ENCODE measurements around the gene KLHDC10. TPM values are rescaled to one million over a fixed set of nuclear protein-coding genes. Genes with fewer than 3 reads are reported as not detected.

The KLHDC10 gene
- total RNA-seq, 1 experiment from 2014 or later, result 14.4 TPM

DNA sequence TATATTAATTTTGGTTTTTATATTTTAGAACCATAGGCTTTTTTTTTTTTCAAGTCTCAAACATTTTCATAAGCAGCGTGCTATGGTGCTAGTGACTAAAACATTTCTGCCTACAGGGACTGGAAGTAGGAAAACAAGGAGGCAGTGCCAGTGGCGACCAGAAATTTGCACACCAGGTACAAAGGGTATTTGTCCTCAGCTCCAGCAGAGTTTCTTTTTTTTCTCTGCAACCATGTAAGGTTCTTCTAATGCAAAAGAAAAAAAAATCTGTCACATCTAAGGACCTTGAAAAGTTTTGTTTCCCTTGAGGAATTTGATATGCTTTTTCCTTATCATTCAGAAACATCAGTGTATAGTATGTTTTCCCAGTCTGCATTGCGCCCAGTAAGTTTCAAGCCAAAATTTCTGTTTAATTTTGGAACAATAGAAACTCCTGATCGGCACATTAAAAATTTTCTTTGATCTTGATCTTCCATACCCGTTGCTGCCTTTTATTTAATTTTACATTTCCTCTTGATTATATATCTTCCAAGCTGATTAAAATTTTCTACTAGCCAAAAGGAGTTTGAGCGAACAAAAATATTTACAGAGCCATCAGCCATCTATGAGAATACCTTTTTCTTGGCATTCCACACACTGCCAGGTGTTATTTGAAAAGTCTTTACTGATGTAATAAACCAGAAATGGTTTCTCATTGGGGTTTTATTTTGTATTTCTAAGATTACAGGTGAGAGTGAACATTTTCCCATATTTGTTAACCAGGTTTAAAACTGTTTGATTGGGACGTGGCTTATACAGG, 956 bp upstream of the KLHDC10 start:
- DNase-seq (ENCODE audit: low spot score) (no peak), ATAC-seq (no peak)
- H3K36me3 Mint-ChIP-seq, result no peaks in the 10 kb centered on the region
- CTCF ChIA-PET, result interaction anchor here (0.6 to 3.3 kb wide), 9 partner anchors 9 to 827 kb away, joined by 3 to 14 read pairs (median 4); partner anchors contain the start of gene TMEM209
- no peaks in the 10 kb centered on the region for H3K27me3 Mint-ChIP-seq (ENCODE audit: low read depth)
- peak overlapping the region; percentile 89 for H3K27ac Mint-ChIP-seq
- POLR2A ChIA-PET, result interaction anchor here (0.5 to 1.1 kb wide), 4 partner anchors 35 to 204 kb away, joined by 3 to 7 read pairs (median 4); partner anchors contain the start of gene TMEM209
- no peaks in the 10 kb centered on the region for H3K9me3 Mint-ChIP-seq
- peaks cover 22% of the 10 kb centered on the region for H3K4me1 Mint-ChIP-seq
- H3K4me3 Mint-ChIP-seq, result peak overlapping the region; percentile 93
- TF ChIP-seq MYBL2 (CRISPR knock-in tag; IDR thresholded peaks at IDR 0.05) (no peak), ZNF232 (CRISPR knock-in tag; IDR thresholded peaks at IDR 0.05) (no peak), ZNF138 (CRISPR knock-in tag; conservative IDR thresholded peaks at IDR 0.05) (no peak), CBFB (CRISPR knock-in tag; IDR thresholded peaks at IDR 0.05; ENCODE audit: low read depth) (no peak), ESRRA (CRISPR knock-in tag; IDR thresholded peaks at IDR 0.05; ENCODE audit: borderline replicate concordance) (no peak), FOXK1 (CRISPR knock-in tag; IDR thresholded peaks at IDR 0.05) (no peak)
- TF ChIP-seq, protein P1, sequence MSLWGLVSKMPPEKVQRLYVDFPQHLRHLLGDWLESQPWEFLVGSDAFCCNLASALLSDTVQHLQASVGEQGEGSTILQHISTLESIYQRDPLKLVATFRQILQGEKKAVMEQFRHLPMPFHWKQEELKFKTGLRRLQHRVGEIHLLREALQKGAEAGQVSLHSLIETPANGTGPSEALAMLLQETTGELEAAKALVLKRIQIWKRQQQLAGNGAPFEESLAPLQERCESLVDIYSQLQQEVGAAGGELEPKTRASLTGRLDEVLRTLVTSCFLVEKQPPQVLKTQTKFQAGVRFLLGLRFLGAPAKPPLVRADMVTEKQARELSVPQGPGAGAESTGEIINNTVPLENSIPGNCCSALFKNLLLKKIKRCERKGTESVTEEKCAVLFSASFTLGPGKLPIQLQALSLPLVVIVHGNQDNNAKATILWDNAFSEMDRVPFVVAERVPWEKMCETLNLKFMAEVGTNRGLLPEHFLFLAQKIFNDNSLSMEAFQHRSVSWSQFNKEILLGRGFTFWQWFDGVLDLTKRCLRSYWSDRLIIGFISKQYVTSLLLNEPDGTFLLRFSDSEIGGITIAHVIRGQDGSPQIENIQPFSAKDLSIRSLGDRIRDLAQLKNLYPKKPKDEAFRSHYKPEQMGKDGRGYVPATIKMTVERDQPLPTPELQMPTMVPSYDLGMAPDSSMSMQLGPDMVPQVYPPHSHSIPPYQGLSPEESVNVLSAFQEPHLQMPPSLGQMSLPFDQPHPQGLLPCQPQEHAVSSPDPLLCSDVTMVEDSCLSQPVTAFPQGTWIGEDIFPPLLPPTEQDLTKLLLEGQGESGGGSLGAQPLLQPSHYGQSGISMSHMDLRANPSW (CRISPR knock-in tag; conservative IDR thresholded peaks at IDR 0.05; ENCODE audit: low read depth), result no peak
- TF ChIP-seq, protein P2, sequence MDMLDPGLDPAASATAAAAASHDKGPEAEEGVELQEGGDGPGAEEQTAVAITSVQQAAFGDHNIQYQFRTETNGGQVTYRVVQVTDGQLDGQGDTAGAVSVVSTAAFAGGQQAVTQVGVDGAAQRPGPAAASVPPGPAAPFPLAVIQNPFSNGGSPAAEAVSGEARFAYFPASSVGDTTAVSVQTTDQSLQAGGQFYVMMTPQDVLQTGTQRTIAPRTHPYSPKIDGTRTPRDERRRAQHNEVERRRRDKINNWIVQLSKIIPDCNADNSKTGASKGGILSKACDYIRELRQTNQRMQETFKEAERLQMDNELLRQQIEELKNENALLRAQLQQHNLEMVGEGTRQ (CRISPR knock-in tag; IDR thresholded peaks at IDR 0.05), result no peak
- TF ChIP-seq, protein P3, sequence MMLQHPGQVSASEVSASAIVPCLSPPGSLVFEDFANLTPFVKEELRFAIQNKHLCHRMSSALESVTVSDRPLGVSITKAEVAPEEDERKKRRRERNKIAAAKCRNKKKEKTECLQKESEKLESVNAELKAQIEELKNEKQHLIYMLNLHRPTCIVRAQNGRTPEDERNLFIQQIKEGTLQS (CRISPR knock-in tag; conservative IDR thresholded peaks at IDR 0.05), result no peak
- TF ChIP-seq, protein P4, sequence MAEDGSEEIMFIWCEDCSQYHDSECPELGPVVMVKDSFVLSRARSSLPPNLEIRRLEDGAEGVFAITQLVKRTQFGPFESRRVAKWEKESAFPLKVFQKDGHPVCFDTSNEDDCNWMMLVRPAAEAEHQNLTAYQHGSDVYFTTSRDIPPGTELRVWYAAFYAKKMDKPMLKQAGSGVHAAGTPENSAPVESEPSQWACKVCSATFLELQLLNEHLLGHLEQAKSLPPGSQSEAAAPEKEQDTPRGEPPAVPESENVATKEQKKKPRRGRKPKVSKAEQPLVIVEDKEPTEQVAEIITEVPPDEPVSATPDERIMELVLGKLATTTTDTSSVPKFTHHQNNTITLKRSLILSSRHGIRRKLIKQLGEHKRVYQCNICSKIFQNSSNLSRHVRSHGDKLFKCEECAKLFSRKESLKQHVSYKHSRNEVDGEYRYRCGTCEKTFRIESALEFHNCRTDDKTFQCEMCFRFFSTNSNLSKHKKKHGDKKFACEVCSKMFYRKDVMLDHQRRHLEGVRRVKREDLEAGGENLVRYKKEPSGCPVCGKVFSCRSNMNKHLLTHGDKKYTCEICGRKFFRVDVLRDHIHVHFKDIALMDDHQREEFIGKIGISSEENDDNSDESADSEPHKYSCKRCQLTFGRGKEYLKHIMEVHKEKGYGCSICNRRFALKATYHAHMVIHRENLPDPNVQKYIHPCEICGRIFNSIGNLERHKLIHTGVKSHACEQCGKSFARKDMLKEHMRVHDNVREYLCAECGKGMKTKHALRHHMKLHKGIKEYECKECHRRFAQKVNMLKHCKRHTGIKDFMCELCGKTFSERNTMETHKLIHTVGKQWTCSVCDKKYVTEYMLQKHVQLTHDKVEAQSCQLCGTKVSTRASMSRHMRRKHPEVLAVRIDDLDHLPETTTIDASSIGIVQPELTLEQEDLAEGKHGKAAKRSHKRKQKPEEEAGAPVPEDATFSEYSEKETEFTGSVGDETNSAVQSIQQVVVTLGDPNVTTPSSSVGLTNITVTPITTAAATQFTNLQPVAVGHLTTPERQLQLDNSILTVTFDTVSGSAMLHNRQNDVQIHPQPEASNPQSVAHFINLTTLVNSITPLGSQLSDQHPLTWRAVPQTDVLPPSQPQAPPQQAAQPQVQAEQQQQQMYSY (CRISPR knock-in tag; IDR thresholded peaks at IDR 0.05), result no peak
- TF ChIP-seq, protein P5, sequence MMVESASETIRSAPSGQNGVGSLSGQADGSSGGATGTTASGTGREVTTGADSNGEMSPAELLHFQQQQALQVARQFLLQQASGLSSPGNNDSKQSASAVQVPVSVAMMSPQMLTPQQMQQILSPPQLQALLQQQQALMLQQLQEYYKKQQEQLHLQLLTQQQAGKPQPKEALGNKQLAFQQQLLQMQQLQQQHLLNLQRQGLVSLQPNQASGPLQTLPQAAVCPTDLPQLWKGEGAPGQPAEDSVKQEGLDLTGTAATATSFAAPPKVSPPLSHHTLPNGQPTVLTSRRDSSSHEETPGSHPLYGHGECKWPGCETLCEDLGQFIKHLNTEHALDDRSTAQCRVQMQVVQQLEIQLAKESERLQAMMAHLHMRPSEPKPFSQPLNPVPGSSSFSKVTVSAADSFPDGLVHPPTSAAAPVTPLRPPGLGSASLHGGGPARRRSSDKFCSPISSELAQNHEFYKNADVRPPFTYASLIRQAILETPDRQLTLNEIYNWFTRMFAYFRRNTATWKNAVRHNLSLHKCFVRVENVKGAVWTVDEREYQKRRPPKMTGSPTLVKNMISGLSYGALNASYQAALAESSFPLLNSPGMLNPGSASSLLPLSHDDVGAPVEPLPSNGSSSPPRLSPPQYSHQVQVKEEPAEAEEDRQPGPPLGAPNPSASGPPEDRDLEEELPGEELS (CRISPR knock-in tag; IDR thresholded peaks at IDR 0.05), result no peak
- TF ChIP-seq, protein P6, sequence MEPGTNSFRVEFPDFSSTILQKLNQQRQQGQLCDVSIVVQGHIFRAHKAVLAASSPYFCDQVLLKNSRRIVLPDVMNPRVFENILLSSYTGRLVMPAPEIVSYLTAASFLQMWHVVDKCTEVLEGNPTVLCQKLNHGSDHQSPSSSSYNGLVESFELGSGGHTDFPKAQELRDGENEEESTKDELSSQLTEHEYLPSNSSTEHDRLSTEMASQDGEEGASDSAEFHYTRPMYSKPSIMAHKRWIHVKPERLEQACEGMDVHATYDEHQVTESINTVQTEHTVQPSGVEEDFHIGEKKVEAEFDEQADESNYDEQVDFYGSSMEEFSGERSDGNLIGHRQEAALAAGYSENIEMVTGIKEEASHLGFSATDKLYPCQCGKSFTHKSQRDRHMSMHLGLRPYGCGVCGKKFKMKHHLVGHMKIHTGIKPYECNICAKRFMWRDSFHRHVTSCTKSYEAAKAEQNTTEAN (CRISPR knock-in tag; IDR thresholded peaks at IDR 0.05), result no peak
- TF ChIP-seq, protein P7, sequence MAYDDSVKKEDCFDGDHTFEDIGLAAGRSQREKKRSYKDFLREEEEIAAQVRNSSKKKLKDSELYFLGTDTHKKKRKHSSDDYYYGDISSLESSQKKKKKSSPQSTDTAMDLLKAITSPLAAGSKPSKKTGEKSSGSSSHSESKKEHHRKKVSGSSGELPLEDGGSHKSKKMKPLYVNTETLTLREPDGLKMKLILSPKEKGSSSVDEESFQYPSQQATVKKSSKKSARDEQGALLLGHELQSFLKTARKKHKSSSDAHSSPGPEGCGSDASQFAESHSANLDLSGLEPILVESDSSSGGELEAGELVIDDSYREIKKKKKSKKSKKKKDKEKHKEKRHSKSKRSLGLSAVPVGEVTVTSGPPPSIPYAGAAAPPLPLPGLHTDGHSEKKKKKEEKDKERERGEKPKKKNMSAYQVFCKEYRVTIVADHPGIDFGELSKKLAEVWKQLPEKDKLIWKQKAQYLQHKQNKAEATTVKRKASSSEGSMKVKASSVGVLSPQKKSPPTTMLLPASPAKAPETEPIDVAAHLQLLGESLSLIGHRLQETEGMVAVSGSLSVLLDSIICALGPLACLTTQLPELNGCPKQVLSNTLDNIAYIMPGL (CRISPR knock-in tag; IDR thresholded peaks at IDR 0.05), result no peak
- TF ChIP-seq, protein P8, sequence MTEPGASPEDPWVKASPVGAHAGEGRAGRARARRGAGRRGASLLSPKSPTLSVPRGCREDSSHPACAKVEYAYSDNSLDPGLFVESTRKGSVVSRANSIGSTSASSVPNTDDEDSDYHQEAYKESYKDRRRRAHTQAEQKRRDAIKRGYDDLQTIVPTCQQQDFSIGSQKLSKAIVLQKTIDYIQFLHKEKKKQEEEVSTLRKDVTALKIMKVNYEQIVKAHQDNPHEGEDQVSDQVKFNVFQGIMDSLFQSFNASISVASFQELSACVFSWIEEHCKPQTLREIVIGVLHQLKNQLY (CRISPR knock-in tag; IDR thresholded peaks at IDR 0.05), result no peak
- TF ChIP-seq, protein P9, sequence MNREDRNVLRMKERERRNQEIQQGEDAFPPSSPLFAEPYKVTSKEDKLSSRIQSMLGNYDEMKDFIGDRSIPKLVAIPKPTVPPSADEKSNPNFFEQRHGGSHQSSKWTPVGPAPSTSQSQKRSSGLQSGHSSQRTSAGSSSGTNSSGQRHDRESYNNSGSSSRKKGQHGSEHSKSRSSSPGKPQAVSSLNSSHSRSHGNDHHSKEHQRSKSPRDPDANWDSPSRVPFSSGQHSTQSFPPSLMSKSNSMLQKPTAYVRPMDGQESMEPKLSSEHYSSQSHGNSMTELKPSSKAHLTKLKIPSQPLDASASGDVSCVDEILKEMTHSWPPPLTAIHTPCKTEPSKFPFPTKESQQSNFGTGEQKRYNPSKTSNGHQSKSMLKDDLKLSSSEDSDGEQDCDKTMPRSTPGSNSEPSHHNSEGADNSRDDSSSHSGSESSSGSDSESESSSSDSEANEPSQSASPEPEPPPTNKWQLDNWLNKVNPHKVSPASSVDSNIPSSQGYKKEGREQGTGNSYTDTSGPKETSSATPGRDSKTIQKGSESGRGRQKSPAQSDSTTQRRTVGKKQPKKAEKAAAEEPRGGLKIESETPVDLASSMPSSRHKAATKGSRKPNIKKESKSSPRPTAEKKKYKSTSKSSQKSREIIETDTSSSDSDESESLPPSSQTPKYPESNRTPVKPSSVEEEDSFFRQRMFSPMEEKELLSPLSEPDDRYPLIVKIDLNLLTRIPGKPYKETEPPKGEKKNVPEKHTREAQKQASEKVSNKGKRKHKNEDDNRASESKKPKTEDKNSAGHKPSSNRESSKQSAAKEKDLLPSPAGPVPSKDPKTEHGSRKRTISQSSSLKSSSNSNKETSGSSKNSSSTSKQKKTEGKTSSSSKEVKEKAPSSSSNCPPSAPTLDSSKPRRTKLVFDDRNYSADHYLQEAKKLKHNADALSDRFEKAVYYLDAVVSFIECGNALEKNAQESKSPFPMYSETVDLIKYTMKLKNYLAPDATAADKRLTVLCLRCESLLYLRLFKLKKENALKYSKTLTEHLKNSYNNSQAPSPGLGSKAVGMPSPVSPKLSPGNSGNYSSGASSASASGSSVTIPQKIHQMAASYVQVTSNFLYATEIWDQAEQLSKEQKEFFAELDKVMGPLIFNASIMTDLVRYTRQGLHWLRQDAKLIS (CRISPR knock-in tag; IDR thresholded peaks at IDR 0.05; ENCODE audit: borderline replicate concordance), result no peak

Measured in WTC11 (cell line).